Sigmoid colon (tissue), 4 donors: ENCODE data around the gene MESP1.

ENCODE experiments used
- CTCF ChIP-seq, 4 experiments: fragments of 450-650 bp in 3 of 4; fragments of 200-600 bp in 1 of 4; IDR thresholded peaks; one replicate each; pipeline ENCODE4 v1.5.1; 2016 to 2019; ENCODE audit warnings: antibody characterized with exemption in 4 of 4, mild to moderate bottlenecking in 3 of 4, moderate library complexity in 2 of 4
- POLR2A ChIP-seq, 2 donors: fragments of 450-650 bp; IDR thresholded peaks; one replicate each; pipeline ENCODE4 v1.6.1; 2016; ENCODE audit warnings: antibody characterized with exemption in 2 of 2, mild to moderate bottlenecking in 2 of 2, moderate library complexity in 2 of 2
- POLR2AphosphoS5 ChIP-seq, 4 donors: sonication (generic); formaldehyde crosslinking; IDR thresholded peaks; one replicate each; pipeline ENCODE4 v1.6.1; 2017; ENCODE audit warnings: antibody characterized with exemption in 4 of 4

GRCh38 chr15:89777073-89777751 lies 26.2 kb upstream of the MESP1 start:
- TF ChIP-seq CTCF (IDR thresholded peaks at IDR 0.05), result no peak
- TF ChIP-seq POLR2A (IDR thresholded peaks at IDR 0.05), result no peak
- TF ChIP-seq POLR2AphosphoS5 (IDR thresholded peaks at IDR 0.05), result no peak
